GM12878 (cell line): ENCODE data around the gene IFIT2.

Experiments used
- MTA3 ChIP-seq: IDR thresholded peaks from 2 replicates; pipeline ENCODE4 v1.6.1; 2012; ENCODE audit warnings: low read length, inconsistent platforms, borderline replicate concordance
- MXI1 ChIP-seq: fragments of 150-350 bp; IDR thresholded peaks from 2 replicates; pipeline ENCODE4 v1.6.1; 2011; ENCODE audit warnings: low read depth, mild to moderate bottlenecking, inconsistent platforms, low read length, improper control_type of control experiment
- RBBP5 ChIP-seq: fragments of 200-600 bp; sonication (generic); conservative IDR thresholded peaks from 2 replicates; pipeline ENCODE4 v1.6.1; 2016

DNA sequence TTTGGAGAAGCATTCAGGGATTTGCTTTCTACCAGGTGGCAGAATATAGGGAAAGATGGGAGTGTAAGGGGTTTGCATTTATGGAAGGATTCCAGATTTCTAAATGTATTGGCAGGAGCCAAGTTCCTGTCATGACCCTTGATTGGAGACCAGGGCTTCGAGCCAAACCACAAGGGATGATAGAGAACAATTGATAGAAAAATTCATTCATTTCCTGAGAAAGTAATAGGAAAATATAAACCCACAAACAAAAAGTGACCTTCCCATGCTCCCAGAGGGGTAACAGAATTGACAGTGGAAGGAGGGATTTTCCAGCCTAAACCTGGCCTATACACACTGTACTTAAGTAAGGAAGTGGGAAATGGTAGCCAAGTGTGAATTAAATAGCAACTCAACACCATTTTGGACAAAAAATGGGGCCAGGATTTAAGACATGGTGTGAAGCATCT lies 22.4 kb upstream of the IFIT2 start:
- no peak for TF ChIP-seq RBBP5
- TF ChIP-seq MTA3, result no peak
- no peak for TF ChIP-seq MXI1
